Measurements from ENCODE around the gene TBC1D9.

TBC1D9 gene

DNA sequence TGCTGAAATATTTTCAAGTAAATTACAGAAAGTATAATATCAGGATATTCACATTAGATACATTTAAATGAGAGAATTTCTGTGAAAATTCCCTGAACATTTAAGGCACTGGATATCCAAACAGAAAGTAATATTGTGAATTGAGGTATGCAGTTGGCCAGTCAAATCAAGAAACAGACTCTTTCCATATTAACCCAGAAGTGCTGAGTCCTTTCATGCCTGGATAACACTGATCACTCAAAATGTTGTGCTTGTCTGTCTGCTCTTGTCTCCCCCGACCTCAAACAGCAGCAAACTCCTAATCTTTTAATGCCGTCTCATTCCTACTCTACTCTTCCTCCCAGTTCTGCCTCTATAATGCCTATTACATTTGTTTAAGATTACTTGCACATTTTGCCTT, 51.2 kb downstream of the TBC1D9 start:
- H3F3A ChIP-seq (ENCODE audit: low read depth), result no peaks in the 10 kb centered on the region
- no peaks in the 10 kb centered on the region for H3K9me3 ChIP-seq (ENCODE audit: insufficient read depth, low read depth, low read length)
- no peaks in the 10 kb centered on the region for H3K4me1 ChIP-seq (ENCODE audit: insufficient read depth, low read length, poor library complexity, severe bottlenecking)
- H3K27me3 ChIP-seq (ENCODE audit: insufficient read depth, low read length, poor library complexity, severe bottlenecking), result no peaks in the 10 kb centered on the region
- H3K36me3 ChIP-seq (ENCODE audit: insufficient read depth, low read length), result peaks cover 8% of the 10 kb centered on the region; the same call in 1 of the 2 replicates
- H3K9me2 ChIP-seq (replicated peaks; ENCODE audit: low read depth, low read length), result no peaks in the 10 kb centered on the region
- H3K9ac ChIP-seq (ENCODE audit: low read depth, low read length, poor library complexity, severe bottlenecking), result no peak overlapping the region
- no peak overlapping the region for H3K4me3 ChIP-seq (ENCODE audit: low read length, poor library complexity, severe bottlenecking)
- no peak overlapping the region for H2AFZ ChIP-seq (ENCODE audit: low read length)
- H3K4me2 ChIP-seq (ENCODE audit: low read depth, low read length, poor library complexity, severe bottlenecking), result no peak overlapping the region
- no peaks in the 10 kb centered on the region for H4K20me1 ChIP-seq (ENCODE audit: insufficient read depth, low read length, poor library complexity, severe bottlenecking)
- no peak for TF ChIP-seq EZH2phosphoT487 (IDR thresholded peaks at IDR 0.05; ENCODE audit: borderline replicate concordance)
- TF ChIP-seq, protein P1, sequence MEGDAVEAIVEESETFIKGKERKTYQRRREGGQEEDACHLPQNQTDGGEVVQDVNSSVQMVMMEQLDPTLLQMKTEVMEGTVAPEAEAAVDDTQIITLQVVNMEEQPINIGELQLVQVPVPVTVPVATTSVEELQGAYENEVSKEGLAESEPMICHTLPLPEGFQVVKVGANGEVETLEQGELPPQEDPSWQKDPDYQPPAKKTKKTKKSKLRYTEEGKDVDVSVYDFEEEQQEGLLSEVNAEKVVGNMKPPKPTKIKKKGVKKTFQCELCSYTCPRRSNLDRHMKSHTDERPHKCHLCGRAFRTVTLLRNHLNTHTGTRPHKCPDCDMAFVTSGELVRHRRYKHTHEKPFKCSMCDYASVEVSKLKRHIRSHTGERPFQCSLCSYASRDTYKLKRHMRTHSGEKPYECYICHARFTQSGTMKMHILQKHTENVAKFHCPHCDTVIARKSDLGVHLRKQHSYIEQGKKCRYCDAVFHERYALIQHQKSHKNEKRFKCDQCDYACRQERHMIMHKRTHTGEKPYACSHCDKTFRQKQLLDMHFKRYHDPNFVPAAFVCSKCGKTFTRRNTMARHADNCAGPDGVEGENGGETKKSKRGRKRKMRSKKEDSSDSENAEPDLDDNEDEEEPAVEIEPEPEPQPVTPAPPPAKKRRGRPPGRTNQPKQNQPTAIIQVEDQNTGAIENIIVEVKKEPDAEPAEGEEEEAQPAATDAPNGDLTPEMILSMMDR (conservative IDR thresholded peaks at IDR 0.05; ENCODE audit: low read length), result no peak
- no peaks in the 10 kb centered on the region for H3K79me2 ChIP-seq (ENCODE audit: insufficient read depth, low read length)

DNA sequence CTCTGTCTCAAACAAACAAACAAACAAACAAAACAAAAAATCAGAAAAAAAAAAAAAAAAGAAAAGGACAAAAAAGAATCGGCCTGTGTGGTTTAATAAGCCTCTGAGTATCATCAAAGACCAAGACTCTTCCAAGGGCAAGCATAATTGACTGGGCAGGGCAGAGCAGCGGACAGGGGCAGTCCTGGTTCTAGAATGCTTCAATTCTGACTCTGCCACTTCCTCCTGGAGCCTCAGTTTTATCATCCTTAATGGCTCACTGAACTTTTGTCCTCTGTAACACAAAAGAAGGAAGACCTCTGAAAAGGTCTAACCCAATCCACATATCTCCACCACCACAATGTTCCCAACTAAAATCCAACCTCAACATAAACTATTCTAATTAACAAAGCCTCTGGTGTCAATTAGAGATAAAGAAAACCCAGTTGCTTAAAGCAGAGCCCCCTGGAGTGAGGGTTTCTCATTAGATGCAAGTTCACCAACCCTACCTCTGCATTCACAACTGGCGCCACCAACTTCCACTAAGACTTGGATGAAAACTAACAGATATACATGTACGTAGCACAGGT, 51.7 kb downstream of the TBC1D9 start:
- Histone ChIP-seq H3K4me3 (ENCODE audit: low read length, poor library complexity, severe bottlenecking) (no peak overlapping the region), H3K9me3 (ENCODE audit: insufficient read depth, low read depth, low read length) (no peaks in the 10 kb centered on the region), H3K4me2 (ENCODE audit: low read depth, low read length, poor library complexity, severe bottlenecking) (no peak overlapping the region), H3K9me2 (replicated peaks; ENCODE audit: low read depth, low read length) (no peaks in the 10 kb centered on the region), H3K27me3 (ENCODE audit: insufficient read depth, low read length, poor library complexity, severe bottlenecking) (no peaks in the 10 kb centered on the region), H4K20me1 (ENCODE audit: insufficient read depth, low read length, poor library complexity, severe bottlenecking) (no peaks in the 10 kb centered on the region), H3K4me1 (ENCODE audit: insufficient read depth, low read length, poor library complexity, severe bottlenecking) (no peaks in the 10 kb centered on the region), H3K36me3 (ENCODE audit: insufficient read depth, low read length) (peaks cover 8% of the 10 kb centered on the region; the same call in 1 of the 2 replicates), H3F3A (ENCODE audit: low read depth) (no peaks in the 10 kb centered on the region), H2AFZ (ENCODE audit: low read length) (no peak overlapping the region), H3K79me2 (ENCODE audit: insufficient read depth, low read length) (no peaks in the 10 kb centered on the region), H3K9ac (ENCODE audit: low read depth, low read length, poor library complexity, severe bottlenecking) (no peak overlapping the region)
- TF ChIP-seq EZH2phosphoT487 (IDR thresholded peaks at IDR 0.05; ENCODE audit: borderline replicate concordance), result no peak
- TF ChIP-seq, protein P1 (conservative IDR thresholded peaks at IDR 0.05; ENCODE audit: low read length), result no peak

DNA sequence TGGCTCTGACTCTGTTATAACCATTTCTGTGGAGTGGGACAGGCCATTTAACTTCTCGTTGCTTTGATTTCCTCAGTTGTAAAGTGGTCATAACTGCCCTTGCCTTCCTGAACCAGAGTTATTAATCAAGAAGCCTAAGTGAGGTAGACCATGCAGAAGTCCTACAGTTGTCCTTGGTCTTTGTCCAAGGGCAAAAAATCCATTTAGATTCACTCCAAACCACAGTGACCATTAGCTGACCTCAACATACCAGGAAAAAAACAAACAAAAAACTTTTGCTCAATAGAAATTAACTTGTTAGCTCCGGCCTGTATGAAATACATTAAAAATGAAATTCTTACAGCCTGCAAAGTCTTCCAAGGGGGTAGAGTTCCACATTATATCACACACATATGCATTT, 52.7 kb downstream of the TBC1D9 start:
- peaks cover 8% of the 10 kb centered on the region; the same call in 1 of the 2 replicates for H3K36me3 ChIP-seq (ENCODE audit: insufficient read depth, low read length)
- no peak overlapping the region for H3K9ac ChIP-seq (ENCODE audit: low read depth, low read length, poor library complexity, severe bottlenecking)
- no peak overlapping the region for H3K4me3 ChIP-seq (ENCODE audit: low read length, poor library complexity, severe bottlenecking)
- no peaks in the 10 kb centered on the region for H3F3A ChIP-seq (ENCODE audit: low read depth)
- H3K27me3 ChIP-seq (ENCODE audit: insufficient read depth, low read length, poor library complexity, severe bottlenecking), result no peaks in the 10 kb centered on the region
- H4K20me1 ChIP-seq (ENCODE audit: insufficient read depth, low read length, poor library complexity, severe bottlenecking), result no peaks in the 10 kb centered on the region
- no peak overlapping the region for H3K4me2 ChIP-seq (ENCODE audit: low read depth, low read length, poor library complexity, severe bottlenecking)
- TF ChIP-seq, protein P1 (conservative IDR thresholded peaks at IDR 0.05; ENCODE audit: low read length), result no peak
- no peak for TF ChIP-seq EZH2phosphoT487 (IDR thresholded peaks at IDR 0.05; ENCODE audit: borderline replicate concordance)
- H3K9me2 ChIP-seq (replicated peaks; ENCODE audit: low read depth, low read length), result no peaks in the 10 kb centered on the region
- no peak overlapping the region for H2AFZ ChIP-seq (ENCODE audit: low read length)
- no peaks in the 10 kb centered on the region for H3K79me2 ChIP-seq (ENCODE audit: insufficient read depth, low read length)
- H3K4me1 ChIP-seq (ENCODE audit: insufficient read depth, low read length, poor library complexity, severe bottlenecking), result no peaks in the 10 kb centered on the region
- H3K9me3 ChIP-seq (ENCODE audit: insufficient read depth, low read depth, low read length), result no peaks in the 10 kb centered on the region

Measured in Loucy (cell line).